GM11168 (cell line): Measurements from ENCODE around the gene UMPS.

Experiments
- in situ Hi-C: fragments of 300-500 bp; cut with MboI; formaldehyde crosslinking; loops from one replicate; pipeline ENCODE4 v1.12.0; 2022; ENCODE audit warnings: low sequenced_read_pairs; ENCODE audit not compliant: unreplicated experiment

Gene UMPS

GRCh38 chr3:124761250-124761796 lies 31.1 kb downstream of the UMPS start:
- in situ Hi-C loops: loop anchor here (5.0 kb wide), 1 partner anchor 141 kb away; no protein-coding TSS in a partner anchor

GRCh38 chr3:124761935-124762660 lies 31.8 kb downstream of the UMPS start:
- in situ Hi-C loops: loop anchor here (5.0 kb wide), 1 partner anchor 140 kb away; no protein-coding TSS in a partner anchor

- in situ Hi-C loops: loop anchor here (5.0 kb wide), 1 partner anchor 140 kb away; no protein-coding TSS in a partner anchor
Measured at GRCh38 chr3:124762661-124763011, 32.4 kb downstream of the UMPS start.

GRCh38 chr3:124763206-124763605 lies 33.0 kb downstream of the UMPS start:
- in situ Hi-C loops: loop anchor here (5.0 kb wide), 1 partner anchor 139 kb away; no protein-coding TSS in a partner anchor

- in situ Hi-C loops: loop anchor here (5.0 kb wide), 1 partner anchor 138 kb away; no protein-coding TSS in a partner anchor
Measured at GRCh38 chr3:124763644-124764358, 33.5 kb downstream of the UMPS start.

- in situ Hi-C loops: loop anchor here (5.0 kb wide), 1 partner anchor 138 kb away; no protein-coding TSS in a partner anchor
Measured at GRCh38 chr3:124764746-124765145, 34.5 kb downstream of the UMPS start.

GRCh38 chr3:124765197-124765840 lies 35.1 kb downstream of the UMPS start:
- in situ Hi-C loops: no loop called here

- in situ Hi-C loops: no loop called here
Measured at GRCh38 chr3:124766113-124767095, 36.2 kb downstream of the UMPS start.

GRCh38 chr3:124767264-124767663 lies 37.0 kb downstream of the UMPS start:
- in situ Hi-C loops: no loop called here

GRCh38 chr3:124767691-124768090 lies 37.4 kb downstream of the UMPS start:
- in situ Hi-C loops: no loop called here

- in situ Hi-C loops: no loop called here
Measured at GRCh38 chr3:124768812-124769211, 38.6 kb downstream of the UMPS start.

GRCh38 chr3:124769462-124769861 lies 39.2 kb downstream of the UMPS start:
- in situ Hi-C loops: no loop called here

- in situ Hi-C loops: no loop called here
Measured at GRCh38 chr3:124770336-124771082, 40.3 kb downstream of the UMPS start.

GRCh38 chr3:124771083-124771445 lies 40.8 kb downstream of the UMPS start:
- in situ Hi-C loops: no loop called here

GRCh38 chr3:124772081-124772831 lies 42.0 kb downstream of the UMPS start:
- in situ Hi-C loops: no loop called here

- in situ Hi-C loops: no loop called here
Measured at GRCh38 chr3:124773351-124774326, 43.4 kb downstream of the UMPS start.

- in situ Hi-C loops: no loop called here
Measured at GRCh38 chr3:124774327-124774718, 44.1 kb downstream of the UMPS start.
